Panc1 (cell line): Measurements from ENCODE around the gene TUBB4B. TPM values are rescaled to one million over a fixed set of nuclear protein-coding genes. Genes with fewer than 3 reads are reported as not detected.

Experiments used
- ATAC-seq: fragments of 200-7000 bp; cut with Tn5 transposase; 2 replicates; pipeline ENCODE4 v1.9.1; 2020; ENCODE audit warnings: mild to moderate bottlenecking, moderate library complexity
- BruUV-seq: library from RNA; stranded (reverse); fragments of 400-500 nt; replicated peaks from 2 replicates; lab custom pipeline; 2021; lab: Mats Ljungman, UMichigan
- CTCF ChIA-PET: fragments of 300-600 bp; sonication (Branson Sonifier 250); formaldehyde crosslinking; loops from one replicate; lab custom pipeline; 2022; ENCODE audit warnings: antibody characterized with exemption; lab: Charles Lee
- POLR2A ChIA-PET: fragments of 300-600 bp; sonication (Branson Sonifier 250); formaldehyde crosslinking; loops from one replicate; lab custom pipeline; 2022; ENCODE audit warnings: antibody characterized with exemption; lab: Charles Lee
- DNase-seq: peaks from one replicate; pipeline ENCODE4 v3.0.0-alpha.2; 2010; ENCODE audit warnings: low read depth, low spot score
- H3K27ac ChIP-seq: 2 replicates; pipeline ENCODE4 v1.5.1; 2011; ENCODE audit warnings: mild to moderate bottlenecking, low read length, inconsistent platforms
- H3K27me3 ChIP-seq: fragments of 200-500 bp; sonication (Bioruptor generic); 2 replicates; pipeline ENCODE4 v1.6.0; 2014; ENCODE audit warnings: low read length, inconsistent platforms; ENCODE audit not compliant: control insufficient read depth, insufficient read depth
- H3K36me3 ChIP-seq: fragments of 200-500 bp; sonication (Bioruptor generic); 2 replicates; pipeline ENCODE4 v1.5.1; 2014; ENCODE audit warnings: inconsistent platforms, mild to moderate bottlenecking, low read length, moderate library complexity; ENCODE audit not compliant: control insufficient read depth, insufficient read depth
- H3K4me1 ChIP-seq: 2 replicates; pipeline ENCODE4 v1.5.1; 2011; ENCODE audit warnings: inconsistent platforms, mild to moderate bottlenecking, low read length, moderate library complexity; ENCODE audit not compliant: control insufficient read depth, insufficient read depth
- H3K4me3 ChIP-seq, 2 experiments: 2 replicates each; pipeline ENCODE4 v1.5.1; 2011 to 2012; ENCODE audit warnings: low read depth in 2 of 2, low read length in 2 of 2, mild to moderate bottlenecking in 2 of 2, inconsistent platforms in 1 of 2, moderate library complexity in 1 of 2
- H3K9me3 ChIP-seq: fragments of 200-500 bp; sonication (Bioruptor generic); 2 replicates; pipeline ENCODE4 v1.5.1; 2014; ENCODE audit warnings: low read depth, mild to moderate bottlenecking, inconsistent platforms, low read length, moderate library complexity; ENCODE audit not compliant: control insufficient read depth, insufficient read depth
- POLR2AphosphoS5 ChIP-seq: IDR thresholded peaks from 2 replicates; pipeline ENCODE4 v1.6.1; 2012; ENCODE audit warnings: mild to moderate bottlenecking, low read depth, low read length, moderate library complexity
- SIN3A ChIP-seq: IDR thresholded peaks from 2 replicates; pipeline ENCODE4 v1.6.1; 2012; ENCODE audit warnings: low read depth, mild to moderate bottlenecking, low read length, moderate library complexity, borderline replicate concordance; ENCODE audit not compliant: insufficient read depth
- TCF7L2 ChIP-seq: IDR thresholded peaks from 2 replicates; pipeline ENCODE4 v1.6.1; 2011; ENCODE audit warnings: mild to moderate bottlenecking, low read depth, low read length, inconsistent platforms
- in situ Hi-C: cut with HindIII; loops from 2 replicates; pipeline ENCODE4 v1.10.0; 2016; ENCODE audit warnings: low sequenced_read_pairs, low pct_unique_long_range_greater_than_20kb
- intact Hi-C: fragments of 100-400 bp; cut with micrococcal nuclease; formaldehyde crosslinking; loops from one replicate; pipeline ENCODE4 v1.10.0; 2022; ENCODE audit not compliant: unreplicated experiment
- total RNA-seq: library from RNA; stranded (reverse); gene quantifications from one replicate; pipeline ENCODE4 v1.2.1, GENCODE V29; 2021; ENCODE audit not compliant: unreplicated experiment
- TF ChIP-seq, protein P1 (sequence below): fragments of 450-650 bp; IDR thresholded peaks from 2 replicates; pipeline ENCODE4 v1.5.1; 2017; ENCODE audit warnings: mild to moderate bottlenecking
- TF ChIP-seq, protein P2 (sequence below), 2 experiments: IDR thresholded peaks; 2 replicates each; pipeline ENCODE4 v1.6.1; 2011 to 2012; ENCODE audit warnings: low read depth in 2 of 2, control low read depth in 1 of 2, low read length in 1 of 2, mild to moderate bottlenecking in 1 of 2, moderate library complexity in 1 of 2; ENCODE audit not compliant: insufficient read depth in 1 of 2

The TUBB4B gene
- total RNA-seq, 1 experiment from 2014 or later, result 265 TPM

DNA sequence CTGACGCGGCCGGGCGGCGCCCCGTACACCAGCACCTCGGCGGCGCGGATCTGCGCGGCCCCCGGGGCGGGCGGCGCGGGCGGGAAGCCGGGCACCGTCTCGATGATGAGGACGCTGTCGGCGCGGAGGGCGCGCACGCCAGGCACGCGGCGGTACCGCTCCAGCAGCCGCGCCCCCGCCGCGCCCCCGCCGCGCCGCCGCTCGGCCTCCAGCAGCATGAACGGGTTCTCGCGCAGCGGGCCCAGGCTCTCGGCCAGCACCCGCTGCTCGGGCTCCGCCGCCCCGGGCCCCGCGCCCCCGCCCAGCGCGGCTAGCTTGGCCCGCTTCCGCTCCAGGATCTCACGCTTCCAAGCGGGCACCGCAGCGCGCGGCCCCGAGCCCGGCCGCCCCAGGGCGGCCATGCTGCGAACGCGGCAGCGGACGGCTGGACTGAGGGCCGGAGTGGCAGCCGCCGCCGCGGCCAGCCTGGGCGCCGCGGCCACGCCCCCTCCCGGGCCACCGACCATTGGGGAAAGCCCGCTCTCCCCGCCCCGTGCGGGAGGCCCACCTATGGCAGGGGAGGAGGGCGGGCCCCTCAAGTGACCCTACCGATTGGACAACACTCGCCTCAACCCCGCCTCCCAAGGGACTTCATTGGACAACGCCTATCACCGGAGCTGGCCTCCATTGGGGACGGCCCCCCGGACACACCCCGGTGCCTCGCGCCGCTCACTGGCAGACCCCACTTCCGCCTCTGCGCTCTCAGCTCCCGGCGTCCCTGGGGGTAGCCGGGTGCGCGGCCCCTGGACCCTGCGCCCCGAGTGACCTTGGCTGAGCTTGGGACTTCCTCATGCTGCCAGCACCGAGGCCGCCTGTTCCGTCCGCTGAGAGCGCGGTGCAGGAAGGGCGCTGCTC is 40.5 kb upstream of the TUBB4B start, which contains the start of gene TPRN:
Gene TPRN (minus strand): TSS at position 431 of the 894 bp plus-strand sequence. CDS start 30 bp downstream, at position 401.
- CTCF ChIA-PET, result interaction anchor here (1.1 kb wide), 1 partner anchor 36 kb away, joined by 8 read pairs; no protein-coding TSS in a partner anchor
- H3K4me3 ChIP-seq, result peak within 1 kb of the TSS; percentile 60 to 63

DNA sequence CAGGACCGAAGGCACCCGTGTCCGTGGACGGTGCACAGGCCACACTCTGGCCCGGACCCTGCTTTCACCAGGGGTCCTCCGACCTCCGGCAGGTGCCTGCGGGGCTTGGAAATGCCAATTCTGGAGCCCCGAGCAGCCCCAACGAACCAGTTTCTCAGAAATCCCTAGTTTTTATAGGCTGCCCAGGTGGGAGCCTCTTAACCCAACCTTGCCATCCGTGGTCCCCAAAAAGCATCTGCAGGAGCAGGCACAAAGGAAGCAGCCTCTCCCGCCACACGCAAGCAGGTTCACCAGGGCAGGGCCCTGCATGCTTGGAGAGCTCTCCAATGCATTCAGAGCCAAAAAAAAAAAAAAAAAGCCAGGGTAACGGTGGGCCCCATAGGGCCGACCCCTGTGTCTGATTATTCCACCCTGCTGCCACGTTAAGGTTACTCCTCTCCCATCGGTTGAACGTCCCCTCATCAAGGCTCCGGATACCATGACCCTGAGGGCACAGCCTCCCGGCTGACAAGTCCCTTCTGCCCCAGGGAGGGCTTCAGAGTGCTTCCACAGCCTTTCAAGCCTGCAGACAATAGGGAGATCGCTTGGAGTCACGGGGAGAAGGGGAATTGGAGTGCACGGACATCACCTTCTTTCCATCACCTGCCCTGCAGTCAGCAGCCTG is 39.8 kb upstream of the TUBB4B start:
- BruUV-seq, result no TSS peak
- ATAC-seq, result peak; percentile 4

More for the DNA sequence above, 40.5 kb upstream of the TUBB4B start, which contains the start of gene TPRN:
- POLR2A ChIA-PET, result interaction anchor here (0.5 to 0.8 kb wide), 2 partner anchors 10 to 86 kb away, joined by 4 read pairs; partner anchors contain the start of gene DPP7
- peak; percentile 92 for ATAC-seq
- in situ Hi-C loops, result no loop called here
- peak; percentile 78 for DNase-seq
- intact Hi-C loops, result no loop called here
- Histone ChIP-seq H3K27ac (peak within 1 kb of the TSS; percentile 65), H3K36me3 (no peaks in the 10 kb centered on the region; the same call in 1 of the 2 replicates), H3K4me1 (peaks cover 32% of the 10 kb centered on the region), H3K9me3 (no peaks in the 10 kb centered on the region), H3K27me3 (no peaks in the 10 kb centered on the region)
- peak; percentile 92; the same call in 1 of the 2 replicates for TF ChIP-seq SIN3A
- TF ChIP-seq, protein P1, sequence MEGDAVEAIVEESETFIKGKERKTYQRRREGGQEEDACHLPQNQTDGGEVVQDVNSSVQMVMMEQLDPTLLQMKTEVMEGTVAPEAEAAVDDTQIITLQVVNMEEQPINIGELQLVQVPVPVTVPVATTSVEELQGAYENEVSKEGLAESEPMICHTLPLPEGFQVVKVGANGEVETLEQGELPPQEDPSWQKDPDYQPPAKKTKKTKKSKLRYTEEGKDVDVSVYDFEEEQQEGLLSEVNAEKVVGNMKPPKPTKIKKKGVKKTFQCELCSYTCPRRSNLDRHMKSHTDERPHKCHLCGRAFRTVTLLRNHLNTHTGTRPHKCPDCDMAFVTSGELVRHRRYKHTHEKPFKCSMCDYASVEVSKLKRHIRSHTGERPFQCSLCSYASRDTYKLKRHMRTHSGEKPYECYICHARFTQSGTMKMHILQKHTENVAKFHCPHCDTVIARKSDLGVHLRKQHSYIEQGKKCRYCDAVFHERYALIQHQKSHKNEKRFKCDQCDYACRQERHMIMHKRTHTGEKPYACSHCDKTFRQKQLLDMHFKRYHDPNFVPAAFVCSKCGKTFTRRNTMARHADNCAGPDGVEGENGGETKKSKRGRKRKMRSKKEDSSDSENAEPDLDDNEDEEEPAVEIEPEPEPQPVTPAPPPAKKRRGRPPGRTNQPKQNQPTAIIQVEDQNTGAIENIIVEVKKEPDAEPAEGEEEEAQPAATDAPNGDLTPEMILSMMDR, result no peak
- TF ChIP-seq POLR2AphosphoS5, result peak; percentile 62
- no TSS peak for BruUV-seq

More for the DNA sequence above, 39.8 kb upstream of the TUBB4B start:
- in situ Hi-C loops (no loop called here), intact Hi-C loops (no loop called here)
- Histone ChIP-seq H3K36me3 (peaks cover 2% of the 10 kb centered on the region; the same call in 1 of the 2 replicates), H3K27ac (peak overlapping the region; percentile 65), H3K9me3 (no peaks in the 10 kb centered on the region), H3K4me3 (peak overlapping the region; percentile 60 to 63), H3K27me3 (no peaks in the 10 kb centered on the region), H3K4me1 (peaks cover 32% of the 10 kb centered on the region)
- TF ChIP-seq, protein P2, sequence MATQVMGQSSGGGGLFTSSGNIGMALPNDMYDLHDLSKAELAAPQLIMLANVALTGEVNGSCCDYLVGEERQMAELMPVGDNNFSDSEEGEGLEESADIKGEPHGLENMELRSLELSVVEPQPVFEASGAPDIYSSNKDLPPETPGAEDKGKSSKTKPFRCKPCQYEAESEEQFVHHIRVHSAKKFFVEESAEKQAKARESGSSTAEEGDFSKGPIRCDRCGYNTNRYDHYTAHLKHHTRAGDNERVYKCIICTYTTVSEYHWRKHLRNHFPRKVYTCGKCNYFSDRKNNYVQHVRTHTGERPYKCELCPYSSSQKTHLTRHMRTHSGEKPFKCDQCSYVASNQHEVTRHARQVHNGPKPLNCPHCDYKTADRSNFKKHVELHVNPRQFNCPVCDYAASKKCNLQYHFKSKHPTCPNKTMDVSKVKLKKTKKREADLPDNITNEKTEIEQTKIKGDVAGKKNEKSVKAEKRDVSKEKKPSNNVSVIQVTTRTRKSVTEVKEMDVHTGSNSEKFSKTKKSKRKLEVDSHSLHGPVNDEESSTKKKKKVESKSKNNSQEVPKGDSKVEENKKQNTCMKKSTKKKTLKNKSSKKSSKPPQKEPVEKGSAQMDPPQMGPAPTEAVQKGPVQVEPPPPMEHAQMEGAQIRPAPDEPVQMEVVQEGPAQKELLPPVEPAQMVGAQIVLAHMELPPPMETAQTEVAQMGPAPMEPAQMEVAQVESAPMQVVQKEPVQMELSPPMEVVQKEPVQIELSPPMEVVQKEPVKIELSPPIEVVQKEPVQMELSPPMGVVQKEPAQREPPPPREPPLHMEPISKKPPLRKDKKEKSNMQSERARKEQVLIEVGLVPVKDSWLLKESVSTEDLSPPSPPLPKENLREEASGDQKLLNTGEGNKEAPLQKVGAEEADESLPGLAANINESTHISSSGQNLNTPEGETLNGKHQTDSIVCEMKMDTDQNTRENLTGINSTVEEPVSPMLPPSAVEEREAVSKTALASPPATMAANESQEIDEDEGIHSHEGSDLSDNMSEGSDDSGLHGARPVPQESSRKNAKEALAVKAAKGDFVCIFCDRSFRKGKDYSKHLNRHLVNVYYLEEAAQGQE (IDR thresholded peaks at IDR 0.05; ENCODE audit: insufficient read depth in 1 of 2, low read depth in 2 of 2, low read length in 1 of 2), result no peak
- TF ChIP-seq SIN3A, result no peak
- TF ChIP-seq, protein P1, result no peak
- no peak for TF ChIP-seq TCF7L2
- no peak for TF ChIP-seq POLR2AphosphoS5
- ChIA-PET CTCF (interaction anchor here (1.1 kb wide), 1 partner anchor 35 kb away, joined by 8 read pairs; no protein-coding TSS in a partner anchor), POLR2A (interaction anchor here (0.5 to 0.8 kb wide), 2 partner anchors 11 to 87 kb away, joined by 4 read pairs; partner anchors contain the start of gene DPP7)
- no peak for DNase-seq
